Liver (tissue), 9 donors: Measurements from ENCODE around the gene SEMA4C. TPM values are rescaled to one million over a fixed set of nuclear protein-coding genes. Genes with fewer than 3 reads are reported as not detected.

ENCODE experiments used
- DNase-seq: peaks from one replicate; pipeline ENCODE4 v3.0.0-alpha.2; 2017; ENCODE audit warnings: low spot score
- H3K27ac ChIP-seq, 2 donors: one replicate each; pipeline ENCODE4 v1.7.0; 2013; ENCODE audit warnings: inconsistent platforms in 2 of 2, low read length in 2 of 2, control low read depth in 1 of 2, low read depth in 1 of 2, mild to moderate bottlenecking in 1 of 2
- H3K27me3 ChIP-seq, 4 donors: one replicate each; pipeline versions ENCODE4 v1.6.1 to v1.7.0; 2013; ENCODE audit warnings: low read length in 3 of 4, inconsistent platforms in 1 of 4, mild to moderate bottlenecking in 1 of 4, moderate library complexity in 1 of 4; ENCODE audit not compliant: control insufficient read depth in 4 of 4, insufficient read depth in 4 of 4
- H3K36me3 ChIP-seq, 4 donors: one replicate each; pipeline versions ENCODE4 v1.6.1 to v1.7.0; 2013; ENCODE audit warnings: low read length in 3 of 4, mild to moderate bottlenecking in 3 of 4, low read depth in 1 of 4, moderate library complexity in 1 of 4; ENCODE audit not compliant: control insufficient read depth in 4 of 4, insufficient read depth in 3 of 4
- H3K4me1 ChIP-seq, 4 donors: one replicate each; pipeline versions ENCODE4 v1.6.1 to v1.7.0; 2013; ENCODE audit warnings: low read length in 3 of 4, mild to moderate bottlenecking in 3 of 4, moderate library complexity in 1 of 4; ENCODE audit not compliant: control insufficient read depth in 4 of 4, insufficient read depth in 4 of 4
- H3K4me3 ChIP-seq, 3 donors: one replicate each; pipeline versions ENCODE4 v1.6.1 to v1.7.0; 2013; ENCODE audit warnings: low read length in 3 of 3, control low read depth in 1 of 3, low read depth in 1 of 3, mild to moderate bottlenecking in 1 of 3
- H3K9ac ChIP-seq, 2 donors: one replicate each; pipeline ENCODE4 v1.7.0; 2013; ENCODE audit warnings: low read length in 2 of 2, mild to moderate bottlenecking in 2 of 2, moderate library complexity in 2 of 2, control low read depth in 1 of 2, low read depth in 1 of 2
- H3K9me3 ChIP-seq, 4 donors: one replicate each; pipeline versions ENCODE4 v1.6.1 to v1.7.0; 2013; ENCODE audit warnings: low read length in 3 of 4; ENCODE audit not compliant: control insufficient read depth in 4 of 4
- CTCF ChIP-seq: fragments of 150-350 bp; IDR thresholded peaks from 2 replicates; pipeline ENCODE4 v1.5.1; 2017; ENCODE audit warnings: improper control_type of control experiment, low read depth, low read length; ENCODE audit not compliant: missing input control
- FOXA1 ChIP-seq: IDR thresholded peaks from 2 replicates; pipeline ENCODE4 v1.6.1; 2016; ENCODE audit warnings: antibody characterized with exemption
- FOXA2 ChIP-seq: IDR thresholded peaks from 2 replicates; pipeline ENCODE4 v1.6.1; 2016; ENCODE audit warnings: antibody characterized with exemption
- GABPA ChIP-seq, 2 donors: IDR thresholded peaks in 1 of 2; conservative IDR thresholded peaks in 1 of 2; 2 replicates each; pipeline ENCODE4 v1.6.1; 2016; ENCODE audit warnings: antibody characterized with exemption in 2 of 2, mild to moderate bottlenecking in 1 of 2, moderate library complexity in 1 of 2
- HNF4A ChIP-seq, 2 donors: conservative IDR thresholded peaks; 2 replicates each; pipeline ENCODE4 v1.6.1; 2016; ENCODE audit warnings: antibody characterized with exemption in 2 of 2, mild to moderate bottlenecking in 2 of 2
- HNF4G ChIP-seq: IDR thresholded peaks from 2 replicates; pipeline ENCODE4 v1.6.1; 2016; ENCODE audit warnings: antibody characterized with exemption
- JUND ChIP-seq, 2 donors: IDR thresholded peaks; 2 replicates each; pipeline ENCODE4 v1.6.1; 2016; ENCODE audit warnings: antibody characterized with exemption in 2 of 2
- MAX ChIP-seq: IDR thresholded peaks from 2 replicates; pipeline ENCODE4 v1.6.1; 2016; ENCODE audit warnings: antibody characterized with exemption
- NR2F2 ChIP-seq: IDR thresholded peaks from 2 replicates; pipeline ENCODE4 v1.6.1; 2016; ENCODE audit warnings: antibody characterized with exemption
- RAD21 ChIP-seq, 2 donors: IDR thresholded peaks; 2 replicates each; pipeline ENCODE4 v1.6.1; 2016; ENCODE audit warnings: antibody characterized with exemption in 2 of 2, mild to moderate bottlenecking in 2 of 2
- RXRA ChIP-seq, 2 donors: IDR thresholded peaks; 2 replicates each; pipeline ENCODE4 v1.6.1; 2017 to 2018; ENCODE audit warnings: antibody characterized with exemption in 2 of 2, mild to moderate bottlenecking in 1 of 2
- SP1 ChIP-seq: IDR thresholded peaks from 2 replicates; pipeline ENCODE4 v1.6.1; 2018; ENCODE audit warnings: antibody characterized with exemption, mild to moderate bottlenecking
- TAF1 ChIP-seq: conservative IDR thresholded peaks from 2 replicates; pipeline ENCODE4 v1.6.1; 2016; ENCODE audit warnings: antibody characterized with exemption, mild to moderate bottlenecking
- YY1 ChIP-seq: IDR thresholded peaks from 2 replicates; pipeline ENCODE4 v1.6.1; 2016; ENCODE audit warnings: antibody characterized with exemption, mild to moderate bottlenecking
- WGBS: extraction: QIAGEN DNeasy Blood & Tissue Kit; methylation state at CpG from one replicate; pipeline ENCODE4 v1.1.7; 2013; 5-methylcytosine and 5-hydroxymethylcytosine counted together
- polyA plus RNA-seq, 2 donors: library from polyadenylated mRNA; stranded (reverse) in 1 of 2; unstranded in 1 of 2; fragments of 200-250 nt in 1 of 2; fragments of >200 nt in 1 of 2; fragmentation: Nextera tagmentation in 1 of 2; extraction: Ambion mirVana in 1 of 2; gene quantifications; one replicate each; pipeline versions ENCODE4 v1.2.1 to v1.2.3, GENCODE V29; 2013 to 2015
- total RNA-seq, 2 donors: library from RNA; depleted of rRNA; stranded (reverse); fragments of >200 nt; gene quantifications; one replicate each; pipeline ENCODE4 v1.2.3, GENCODE V29; 2014
- TF ChIP-seq, protein P1 (sequence below): IDR thresholded peaks from 2 replicates; pipeline ENCODE4 v1.6.1; 2016; ENCODE audit warnings: antibody characterized with exemption, mild to moderate bottlenecking
- TF ChIP-seq, protein P2 (sequence below): IDR thresholded peaks from 2 replicates; pipeline ENCODE4 v1.6.1; 2016; ENCODE audit warnings: antibody characterized with exemption
- donor health status: healthy.
- donor health status: healthy.
- donor health status: healthy.
- donor health status: healthy.
- donor health status: healthy.

The SEMA4C gene
- total and polyA plus RNA-seq, 4 donors, result 3.7 to 23.2 (median 13.2) TPM

GRCh38 chr2:96887493-96888012 is 17.7 kb upstream of the SEMA4C start:
- no peaks in the 10 kb centered on the region for H3K9me3 ChIP-seq
- DNase-seq, result no peak
- H3K4me3 ChIP-seq, result no peak overlapping the region
- WGBS, result 81% methylated on average over 18 of the region's 18 CpGs
- no peak overlapping the region for H3K27ac ChIP-seq
- no peaks in the 10 kb centered on the region for H3K27me3 ChIP-seq
- peaks cover 0 to 16% (median 0%) of the 10 kb centered on the region in 4 donors for H3K4me1 ChIP-seq
- no peak overlapping the region for H3K9ac ChIP-seq
- H3K36me3 ChIP-seq, result no peaks in the 10 kb centered on the region
- TF ChIP-seq YY1, result no peak
- TF ChIP-seq RAD21 (IDR thresholded peaks at IDR 0.05), result no peak
- TF ChIP-seq, protein P1, sequence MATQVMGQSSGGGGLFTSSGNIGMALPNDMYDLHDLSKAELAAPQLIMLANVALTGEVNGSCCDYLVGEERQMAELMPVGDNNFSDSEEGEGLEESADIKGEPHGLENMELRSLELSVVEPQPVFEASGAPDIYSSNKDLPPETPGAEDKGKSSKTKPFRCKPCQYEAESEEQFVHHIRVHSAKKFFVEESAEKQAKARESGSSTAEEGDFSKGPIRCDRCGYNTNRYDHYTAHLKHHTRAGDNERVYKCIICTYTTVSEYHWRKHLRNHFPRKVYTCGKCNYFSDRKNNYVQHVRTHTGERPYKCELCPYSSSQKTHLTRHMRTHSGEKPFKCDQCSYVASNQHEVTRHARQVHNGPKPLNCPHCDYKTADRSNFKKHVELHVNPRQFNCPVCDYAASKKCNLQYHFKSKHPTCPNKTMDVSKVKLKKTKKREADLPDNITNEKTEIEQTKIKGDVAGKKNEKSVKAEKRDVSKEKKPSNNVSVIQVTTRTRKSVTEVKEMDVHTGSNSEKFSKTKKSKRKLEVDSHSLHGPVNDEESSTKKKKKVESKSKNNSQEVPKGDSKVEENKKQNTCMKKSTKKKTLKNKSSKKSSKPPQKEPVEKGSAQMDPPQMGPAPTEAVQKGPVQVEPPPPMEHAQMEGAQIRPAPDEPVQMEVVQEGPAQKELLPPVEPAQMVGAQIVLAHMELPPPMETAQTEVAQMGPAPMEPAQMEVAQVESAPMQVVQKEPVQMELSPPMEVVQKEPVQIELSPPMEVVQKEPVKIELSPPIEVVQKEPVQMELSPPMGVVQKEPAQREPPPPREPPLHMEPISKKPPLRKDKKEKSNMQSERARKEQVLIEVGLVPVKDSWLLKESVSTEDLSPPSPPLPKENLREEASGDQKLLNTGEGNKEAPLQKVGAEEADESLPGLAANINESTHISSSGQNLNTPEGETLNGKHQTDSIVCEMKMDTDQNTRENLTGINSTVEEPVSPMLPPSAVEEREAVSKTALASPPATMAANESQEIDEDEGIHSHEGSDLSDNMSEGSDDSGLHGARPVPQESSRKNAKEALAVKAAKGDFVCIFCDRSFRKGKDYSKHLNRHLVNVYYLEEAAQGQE, result no peak
- no peak for TF ChIP-seq FOXA1
- no peak for TF ChIP-seq HNF4A (conservative IDR thresholded peaks at IDR 0.05)
- TF ChIP-seq SP1, result no peak
- TF ChIP-seq TAF1, result no peak
- no peak for TF ChIP-seq HNF4G
- TF ChIP-seq MAX, result no peak
- no peak for TF ChIP-seq NR2F2
- TF ChIP-seq JUND (IDR thresholded peaks at IDR 0.05), result no peak
- TF ChIP-seq CTCF, result no peak
- TF ChIP-seq GABPA (IDR thresholded peaks at IDR 0.05 in 1 of 2, conservative IDR thresholded peaks at IDR 0.05 in 1 of 2), result no peak
- no peak for TF ChIP-seq RXRA (IDR thresholded peaks at IDR 0.05)
- no peak for TF ChIP-seq FOXA2
- TF ChIP-seq, protein P2, sequence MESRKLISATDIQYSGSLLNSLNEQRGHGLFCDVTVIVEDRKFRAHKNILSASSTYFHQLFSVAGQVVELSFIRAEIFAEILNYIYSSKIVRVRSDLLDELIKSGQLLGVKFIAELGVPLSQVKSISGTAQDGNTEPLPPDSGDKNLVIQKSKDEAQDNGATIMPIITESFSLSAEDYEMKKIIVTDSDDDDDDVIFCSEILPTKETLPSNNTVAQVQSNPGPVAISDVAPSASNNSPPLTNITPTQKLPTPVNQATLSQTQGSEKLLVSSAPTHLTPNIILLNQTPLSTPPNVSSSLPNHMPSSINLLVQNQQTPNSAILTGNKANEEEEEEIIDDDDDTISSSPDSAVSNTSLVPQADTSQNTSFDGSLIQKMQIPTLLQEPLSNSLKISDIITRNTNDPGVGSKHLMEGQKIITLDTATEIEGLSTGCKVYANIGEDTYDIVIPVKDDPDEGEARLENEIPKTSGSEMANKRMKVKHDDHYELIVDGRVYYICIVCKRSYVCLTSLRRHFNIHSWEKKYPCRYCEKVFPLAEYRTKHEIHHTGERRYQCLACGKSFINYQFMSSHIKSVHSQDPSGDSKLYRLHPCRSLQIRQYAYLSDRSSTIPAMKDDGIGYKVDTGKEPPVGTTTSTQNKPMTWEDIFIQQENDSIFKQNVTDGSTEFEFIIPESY, result no peak
